CD4-positive, alpha-beta memory T cell (primary cell): ENCODE results near the gene BICRA. TPM values are rescaled to one million over a fixed set of nuclear protein-coding genes. Genes with fewer than 3 reads are reported as not detected.
A peak's percentile ranks its signal among the peaks of the same experiment; 100 is the strongest.
"Not testable (repeated sequence)": the region's sequence is repeated elsewhere in the genome, so short reads cannot be mapped to it uniquely, and the experiment has no call there.

Source experiments
- CTCF ChIA-PET: fragments of 350-600 bp; sonication (Branson Sonifier 250); formaldehyde crosslinking; loops from one replicate; lab custom pipeline; 2021; ENCODE audit warnings: inconsistent platforms; ENCODE audit not compliant: partially characterized antibody; lab: Charles Lee
- POLR2A ChIA-PET: fragments of 350-600 bp; sonication (Branson Sonifier 250); formaldehyde crosslinking; loops from one replicate; lab custom pipeline; 2021; ENCODE audit not compliant: partially characterized antibody; lab: Charles Lee
- DNase-seq, 5 donors: peaks; one replicate each; pipeline versions ENCODE4 v3.0.0 to v3.0.0-alpha.2; 2020 to 2022; ENCODE audit warnings: mixed read lengths in 1 of 5
- H3K27ac ChIP-seq: one replicate; pipeline ENCODE4 v1.7.0; 2013; ENCODE audit warnings: low read depth, low read length
- H3K27me3 ChIP-seq: 2 replicates; pipeline ENCODE4 v1.7.0; 2013; ENCODE audit warnings: mild to moderate bottlenecking, low read length, moderate library complexity; ENCODE audit not compliant: insufficient read depth
- H3K36me3 ChIP-seq: 2 replicates; pipeline ENCODE4 v1.7.0; 2013; ENCODE audit warnings: mild to moderate bottlenecking, low read length, moderate library complexity; ENCODE audit not compliant: insufficient read depth
- H3K4me1 ChIP-seq: 2 replicates; pipeline ENCODE4 v1.7.0; 2013; ENCODE audit warnings: mild to moderate bottlenecking, low read length, moderate library complexity; ENCODE audit not compliant: insufficient read depth
- H3K4me3 ChIP-seq, 2 donors: one replicate each; pipeline ENCODE4 v1.7.0; 2013; ENCODE audit warnings: low read length in 2 of 2, mild to moderate bottlenecking in 1 of 2
- H3K9me3 ChIP-seq, 2 donors: one replicate each; pipeline ENCODE4 v1.7.0; 2013; ENCODE audit warnings: low read length in 2 of 2, control low read depth in 1 of 2; ENCODE audit not compliant: control insufficient read depth in 1 of 2
- H3K27ac Mint-ChIP-seq, 7 donors: one replicate each; pipeline ENCODE4 v1.8.0; 2020 to 2021; ENCODE audit warnings: mixed read lengths in 7 of 7, mild to moderate bottlenecking in 6 of 7, inconsistent platforms in 3 of 7, moderate library complexity in 3 of 7
- H3K27me3 Mint-ChIP-seq, 2 donors: one replicate each; pipeline ENCODE4 v1.8.0; 2020 to 2021; ENCODE audit warnings: mixed read lengths in 2 of 2
- H3K36me3 Mint-ChIP-seq, 2 donors: one replicate each; pipeline ENCODE4 v1.8.0; 2020 to 2021; ENCODE audit warnings: mixed read lengths in 2 of 2, inconsistent platforms in 1 of 2, mild to moderate bottlenecking in 1 of 2
- H3K4me1 Mint-ChIP-seq, 4 donors: one replicate each; pipeline ENCODE4 v1.8.0; 2020 to 2021; ENCODE audit warnings: mixed read lengths in 4 of 4, mild to moderate bottlenecking in 1 of 4
- H3K4me3 Mint-ChIP-seq, 8 donors: one replicate each; pipeline ENCODE4 v1.8.0; 2020 to 2021; ENCODE audit warnings: mixed read lengths in 8 of 8, mild to moderate bottlenecking in 7 of 8, moderate library complexity in 6 of 8, inconsistent platforms in 3 of 8
- H3K9me3 Mint-ChIP-seq, 8 donors: one replicate each; pipeline ENCODE4 v1.8.0; 2020 to 2021; ENCODE audit warnings: mixed read lengths in 8 of 8, mild to moderate bottlenecking in 5 of 8, inconsistent platforms in 3 of 8, moderate library complexity in 1 of 8
- intact Hi-C: fragments of 100-400 bp; cut with micrococcal nuclease; formaldehyde crosslinking; loops from one replicate; pipeline ENCODE4 v1.15.1; 2023
- polyA plus RNA-seq, 2 donors: library from polyadenylated mRNA; unstranded; fragments of 300-500 nt; fragmentation: Illumina TruSeq; gene quantifications; one replicate each; pipeline ENCODE4 v1.2.3, GENCODE V29; 2021
- total RNA-seq, 2 experiments: library from RNA; stranded (reverse); gene quantifications; one replicate each; pipeline ENCODE4 v1.2.3, GENCODE V29; 2021

Gene BICRA
- total and polyA plus RNA-seq, 4 experiments from 2014 or later = 2.3 to 32.9 (median 31.7) TPM; not detected in 1

DNA sequence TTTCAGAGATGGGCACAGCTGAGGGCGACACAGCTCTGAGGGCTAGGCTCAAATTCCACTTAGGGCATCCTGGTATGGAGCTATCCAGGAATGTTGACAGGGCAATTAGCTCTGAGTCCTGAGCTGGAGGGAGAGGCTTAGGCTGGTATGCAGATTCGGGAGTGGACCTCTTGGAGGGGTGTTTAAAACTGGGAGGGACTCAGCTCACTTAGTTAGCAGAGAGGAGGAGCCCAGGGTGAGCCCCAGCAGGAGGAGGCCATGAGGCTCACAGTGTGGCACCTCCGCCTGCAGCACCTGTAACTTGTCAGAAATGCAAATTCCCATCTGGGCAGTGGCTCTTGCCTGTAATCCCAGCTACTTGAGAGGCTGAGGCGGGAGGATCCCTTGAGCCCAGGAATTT is 126.2 kb downstream of the BICRA start:
- no peaks in the 10 kb centered on the region for H3K9me3 ChIP-seq
- ChIA-PET POLR2A (interaction anchor here (1.3 kb wide), 1 partner anchor 10 kb away, joined by 3 read pairs; the partner anchor contains the start of gene NOP53), CTCF (interaction anchor here (0.6 to 1.5 kb wide), 4 partner anchors 22 to 304 kb away, joined by 3 read pairs; no protein-coding TSS in a partner anchor)
- H3K27me3 ChIP-seq = no peaks in the 10 kb centered on the region
- DNase-seq = no peak
- Mint-ChIP-seq H3K9me3 (no peaks in the 10 kb centered on the region), H3K27ac (no peak overlapping the region), H3K4me1 (peaks cover 0 to 5% (median 3%) of the 10 kb centered on the region in 4 donors), H3K36me3 (no peaks in the 10 kb centered on the region), H3K4me3 (no peak overlapping the region), H3K27me3 (peaks cover 9 to 14% of the 10 kb centered on the region in 2 donors)
- H3K27ac ChIP-seq = no peak overlapping the region
- H3K36me3 ChIP-seq = no peaks in the 10 kb centered on the region
- H3K4me3 ChIP-seq = no peak overlapping the region
- H3K4me1 ChIP-seq = no peaks in the 10 kb centered on the region
- intact Hi-C loops = no loop called here

GRCh38 chr19:47740866-47741519 is 132.1 kb downstream of the BICRA start:
- Histone ChIP-seq H3K9me3 (no peaks in the 10 kb centered on the region), H3K27me3 (no peaks in the 10 kb centered on the region), H3K27ac (no peak overlapping the region), H3K36me3 (no peaks in the 10 kb centered on the region), H3K4me1 (peaks cover 25% of the 10 kb centered on the region), H3K4me3 (no peak overlapping the region)
- peak overlapping the region in 1 of 7 donors; percentile 73 for H3K27ac Mint-ChIP-seq
- POLR2A ChIA-PET = no interaction called here
- peaks cover 5 to 22% (median 14%) of the 10 kb centered on the region in 4 donors for H3K4me1 Mint-ChIP-seq
- H3K36me3 Mint-ChIP-seq = peaks cover 0 to 5% of the 10 kb centered on the region in 2 donors
- intact Hi-C loops = loop anchor here (10.0 kb wide), 1 partner anchor 136 kb away; the partner anchor contains the start of gene BICRA
- H3K27me3 Mint-ChIP-seq = peaks cover 0 to 3% of the 10 kb centered on the region in 2 donors
- no peak for DNase-seq
- H3K4me3 Mint-ChIP-seq = no peak overlapping the region
- CTCF ChIA-PET = interaction anchor here (0.7 to 1.6 kb wide), 3 partner anchors 28 to 304 kb away, joined by 3 read pairs; no protein-coding TSS in a partner anchor
- H3K9me3 Mint-ChIP-seq = no peaks in the 10 kb centered on the region

GRCh38 chr19:47741544-47742140 is 132.7 kb downstream of the BICRA start:
- POLR2A ChIA-PET = no interaction called here
- Histone ChIP-seq H3K36me3 (no peaks in the 10 kb centered on the region), H3K4me1 (peaks cover 31% of the 10 kb centered on the region), H3K27me3 (no peaks in the 10 kb centered on the region), H3K9me3 (no peaks in the 10 kb centered on the region), H3K4me3 (no peak overlapping the region), H3K27ac (no peak overlapping the region)
- Mint-ChIP-seq H3K36me3 (peaks cover 0 to 5% of the 10 kb centered on the region in 2 donors), H3K4me3 (peak overlapping the region in 7 of 8 donors; percentile 11 to 77 (median 35)), H3K4me1 (peaks cover 6 to 23% (median 15%) of the 10 kb centered on the region in 4 donors), H3K9me3 (no peaks in the 10 kb centered on the region), H3K27me3 (peaks cover 0 to 3% of the 10 kb centered on the region in 2 donors), H3K27ac (peak overlapping the region in 3 of 7 donors; percentile 59 to 85 (median 73))
- no peak for DNase-seq
- intact Hi-C loops = loop anchor here (10.0 kb wide), 1 partner anchor 137 kb away; the partner anchor contains the start of gene BICRA
- CTCF ChIA-PET = interaction anchor here (0.7 to 1.6 kb wide), 3 partner anchors 9 to 226 kb away, joined by 3 read pairs; no protein-coding TSS in a partner anchor

DNA sequence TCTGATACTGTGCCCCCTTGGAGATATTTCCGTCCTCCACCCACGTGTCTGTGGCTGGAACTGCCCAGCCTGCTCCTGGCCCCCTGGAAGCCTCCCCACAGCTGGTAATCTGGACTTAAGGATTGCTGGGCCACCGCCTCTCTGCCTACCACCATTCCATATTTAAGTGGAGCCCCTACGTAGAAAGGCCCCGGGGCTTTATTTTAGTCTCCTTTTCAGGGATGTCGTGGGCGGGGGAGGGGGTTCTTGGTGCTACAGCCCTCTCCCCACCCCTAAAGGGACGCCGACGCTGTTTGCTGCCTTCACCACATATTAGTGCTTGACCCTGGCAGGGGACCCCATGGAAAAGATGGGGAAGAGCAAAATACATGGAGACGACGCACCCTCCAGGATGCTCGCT is 133.7 kb downstream of the BICRA start:
- Mint-ChIP-seq H3K36me3 (peaks cover 0 to 8% of the 10 kb centered on the region in 2 donors), H3K27me3 (peaks cover 0 to 3% of the 10 kb centered on the region in 2 donors), H3K4me1 (peaks cover 10 to 29% (median 19%) of the 10 kb centered on the region in 4 donors), H3K27ac (peak overlapping the region in 3 of 7 donors; percentile 35 to 85 (median 62)), H3K4me3 (peak overlapping the region; percentile 10 to 86 (median 67)), H3K9me3 (no peaks in the 10 kb centered on the region)
- H3K27me3 ChIP-seq = no peaks in the 10 kb centered on the region
- H3K4me1 ChIP-seq = peaks cover 40% of the 10 kb centered on the region
- H3K27ac ChIP-seq = no peak overlapping the region
- intact Hi-C loops = loop anchor here (1.0 to 10.0 kb wide), 4 partner anchors 29 to 306 kb away; partner anchors contain the start of genes BICRA and EHD2
- H3K36me3 ChIP-seq = no peaks in the 10 kb centered on the region
- no peaks in the 10 kb centered on the region for H3K9me3 ChIP-seq
- H3K4me3 ChIP-seq = no peak overlapping the region
- ChIA-PET POLR2A (interaction anchor here (1.0 kb wide), 1 partner anchor 36 kb away, joined by 3 read pairs; the partner anchor contains the start of gene SELENOW), CTCF (interaction anchor here (1.2 to 4.7 kb wide), 4 partner anchors 10 to 308 kb away, joined by 3 to 44 read pairs (median 7); partner anchors contain the start of gene EHD2)
- DNase-seq = no peak

DNA sequence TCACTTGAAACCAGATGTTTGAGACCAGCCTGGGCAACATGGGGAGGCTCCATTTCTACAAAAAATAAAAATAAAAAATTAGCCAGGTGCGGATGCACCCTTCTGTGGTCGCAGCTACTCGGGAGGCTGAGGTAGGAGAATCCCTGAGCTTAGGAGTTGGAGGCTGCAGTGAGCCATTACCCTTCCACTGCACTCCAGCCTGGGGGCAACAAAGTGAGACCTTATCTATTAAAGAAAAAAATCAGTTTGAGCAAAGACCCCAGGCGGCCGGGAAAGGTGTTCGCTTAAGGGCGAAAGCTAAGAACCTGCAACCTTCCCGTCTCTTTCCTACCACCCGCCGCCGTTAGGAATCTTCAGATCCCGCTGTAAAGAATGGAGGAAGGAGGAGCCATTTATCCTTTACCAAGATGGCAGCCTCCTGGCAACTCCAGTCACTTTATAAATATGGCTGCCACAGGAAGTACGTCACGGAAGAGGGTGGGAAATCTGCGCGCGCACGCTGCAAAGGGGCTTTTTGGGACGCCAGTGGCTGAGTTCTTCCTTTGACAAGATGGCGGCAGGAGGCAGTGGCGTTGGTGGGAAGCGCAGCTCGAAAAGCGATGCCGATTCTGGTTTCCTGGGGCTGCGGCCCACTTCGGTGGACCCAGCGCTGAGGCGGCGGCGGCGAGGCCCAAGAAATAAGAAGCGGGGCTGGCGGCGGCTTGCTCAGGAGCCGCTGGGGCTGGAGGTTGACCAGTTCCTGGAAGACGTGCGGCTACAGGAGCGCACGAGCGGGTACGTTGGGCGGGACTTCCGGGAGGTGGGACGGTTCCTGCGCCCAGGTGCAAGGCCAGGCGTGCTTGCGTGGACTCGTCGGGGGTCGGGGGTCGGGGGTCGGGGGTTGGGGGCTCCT is 136.3 kb downstream of the BICRA start, which contains the start of gene NOP53:
TSS of gene NOP53 (plus strand) at position 537 of the 892 bp plus-strand sequence. CDS start at position 551, 14 bp downstream.
- no peaks in the 10 kb centered on the region for H3K9me3 Mint-ChIP-seq
- peak within 1 kb of the TSS; percentile 97 to 100 (median 99) for H3K4me3 Mint-ChIP-seq
- CTCF ChIA-PET = interaction anchor here (0.5 to 4.7 kb wide), 7 partner anchors 22 to 310 kb away, joined by 3 to 44 read pairs (median 3); partner anchors contain the start of gene EHD2
- H3K27ac Mint-ChIP-seq = peak within 1 kb of the TSS; percentile 98 to 100 (median 100)
- peaks cover 18 to 49% (median 30%) of the 10 kb centered on the region in 4 donors for H3K4me1 Mint-ChIP-seq
- no peaks in the 10 kb centered on the region for H3K9me3 ChIP-seq
- intact Hi-C loops = loop anchor here (1.0 to 10.0 kb wide), 5 partner anchors 33 to 396 kb away; partner anchors contain the start of genes BICRA, DHX34, KPTN and NAPA
- H3K27me3 ChIP-seq = no peaks in the 10 kb centered on the region
- POLR2A ChIA-PET = interaction anchor here (0.5 to 2.8 kb wide), 17 partner anchors 10 to 1394 kb away, joined by 3 to 14 read pairs (median 3); partner anchors contain the start of genes DHX34, KPTN and SELENOW
- peak within 1 kb of the TSS; percentile 98 for H3K27ac ChIP-seq
- H3K4me1 ChIP-seq = peaks cover 54% of the 10 kb centered on the region
- H3K36me3 Mint-ChIP-seq = peaks cover 10 to 26% of the 10 kb centered on the region in 2 donors
- H3K4me3 ChIP-seq = peak within 1 kb of the TSS; percentile 7 to 91
- DNase-seq = peak; percentile 97 to 98 (median 97)
- peaks cover 23% of the 10 kb centered on the region for H3K36me3 ChIP-seq
- H3K27me3 Mint-ChIP-seq = peaks cover 0 to 3% of the 10 kb centered on the region in 2 donors

DNA sequence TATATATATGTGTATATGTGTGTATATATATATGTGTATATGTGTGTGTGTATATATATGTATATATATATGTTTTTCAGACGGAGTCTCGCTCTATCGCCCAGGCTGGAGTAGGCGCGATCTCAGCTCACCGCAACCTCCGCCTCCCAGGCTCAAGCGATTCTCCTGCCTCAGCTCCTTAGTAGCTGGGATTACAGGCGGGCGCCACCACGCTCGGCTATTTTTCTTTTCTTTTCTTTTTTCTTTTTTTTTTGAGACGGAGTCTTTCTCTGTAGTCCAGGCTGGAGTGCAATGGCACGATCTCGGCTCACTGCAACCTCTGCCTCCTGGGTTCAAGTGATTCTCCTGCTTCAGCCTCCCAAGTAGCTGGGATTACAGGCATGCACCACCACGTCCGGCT is 137.2 kb downstream of the BICRA start:
- peak overlapping the region; percentile 97 to 100 (median 99) for H3K4me3 Mint-ChIP-seq
- not testable (repeated sequence) for DNase-seq, H3K9me3 Mint-ChIP-seq, H3K27me3 ChIP-seq, H3K9me3 ChIP-seq, H3K27me3 Mint-ChIP-seq, H3K27ac ChIP-seq
- peaks cover 54% of the 10 kb centered on the region for H3K4me1 ChIP-seq
- POLR2A ChIA-PET = interaction anchor here (1.0 to 2.8 kb wide), 7 partner anchors 12 to 262 kb away, joined by 3 to 14 read pairs (median 4); partner anchors contain the start of genes KPTN and SELENOW
- intact Hi-C loops = loop anchor here (10.0 kb wide), 1 partner anchor 141 kb away; the partner anchor contains the start of gene BICRA
- CTCF ChIA-PET = interaction anchor here (0.9 to 4.7 kb wide), 5 partner anchors 21 to 310 kb away, joined by 3 to 44 read pairs (median 3); partner anchors contain the start of gene EHD2
- peaks cover 32% of the 10 kb centered on the region for H3K36me3 ChIP-seq
- peaks cover 10 to 32% of the 10 kb centered on the region in 2 donors for H3K36me3 Mint-ChIP-seq
- H3K4me1 Mint-ChIP-seq = peaks cover 18 to 49% (median 31%) of the 10 kb centered on the region in 4 donors
- peak overlapping the region in 1 of 2 donors; percentile 91 for H3K4me3 ChIP-seq
- H3K27ac Mint-ChIP-seq = peak overlapping the region; percentile 98 to 100 (median 100)
